ENCODE data around the gene RGS5. TPM values are rescaled to one million over a fixed set of nuclear protein-coding genes. Genes with fewer than 3 reads are reported as not detected.

The RGS5 gene
- total RNA-seq, 1 experiment from 2014 or later: 14.1 TPM

DNA sequence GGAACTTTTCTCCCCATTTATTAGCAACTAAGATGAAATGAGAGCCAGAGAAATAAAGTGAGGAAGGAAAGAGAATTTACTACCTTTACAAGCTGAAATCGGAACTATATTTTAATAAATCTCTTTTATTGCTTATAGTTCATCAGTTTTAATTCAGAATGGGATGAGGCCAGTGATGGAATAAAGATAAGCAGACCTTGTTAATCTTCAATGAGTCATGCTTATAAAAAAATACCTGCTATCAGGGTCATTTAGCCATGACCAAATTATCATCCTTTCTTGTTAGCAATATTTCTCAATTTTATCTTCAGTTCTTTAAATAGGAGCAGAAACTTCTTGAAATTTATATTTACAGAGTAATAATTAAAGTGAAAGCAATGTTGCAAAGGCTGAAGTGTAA is 107.5 kb downstream of the RGS5 start:
- no peak for DNase-seq (ENCODE audit: unreplicated experiment)
- ChIA-PET POLR2A (interaction anchor here (1.7 kb wide), 1 partner anchor 10 kb away, joined by 6 read pairs; no protein-coding TSS in a partner anchor), CTCF (interaction anchor here (0.6 to 1.3 kb wide), 3 partner anchors 24 to 80 kb away, joined by 3 to 6 read pairs (median 6); no protein-coding TSS in a partner anchor)
- no TSS peak for BruUV-seq (replicated peaks)
- no peak overlapping the region for H3K4me3 Mint-ChIP-seq (ENCODE audit: unreplicated experiment)
- H3K36me3 Mint-ChIP-seq (ENCODE audit: insufficient read depth, unreplicated experiment): no peaks in the 10 kb centered on the region
- TF ChIP-seq CTCF (IDR thresholded peaks at IDR 0.05; ENCODE audit: unreplicated experiment): no peak
- H3K27ac Mint-ChIP-seq (ENCODE audit: low read depth, unreplicated experiment): no peak overlapping the region
- no peaks in the 10 kb centered on the region for H3K27me3 Mint-ChIP-seq (ENCODE audit: insufficient read depth, unreplicated experiment)
- intact Hi-C loops (cut with micrococcal nuclease): no loop called here
- no peaks in the 10 kb centered on the region for H3K9me3 Mint-ChIP-seq (ENCODE audit: unreplicated experiment)
- peaks cover 7% of the 10 kb centered on the region for H3K4me1 Mint-ChIP-seq (ENCODE audit: insufficient read depth, unreplicated experiment)

- no peak for TF ChIP-seq CTCF (IDR thresholded peaks at IDR 0.05; ENCODE audit: unreplicated experiment)
- no peaks in the 10 kb centered on the region for H3K9me3 Mint-ChIP-seq (ENCODE audit: unreplicated experiment)
- intact Hi-C loops (cut with micrococcal nuclease): no loop called here
- H3K27me3 Mint-ChIP-seq (ENCODE audit: insufficient read depth, unreplicated experiment): no peaks in the 10 kb centered on the region
- BruUV-seq (replicated peaks): no TSS peak
- no peaks in the 10 kb centered on the region for H3K36me3 Mint-ChIP-seq (ENCODE audit: insufficient read depth, unreplicated experiment)
- peak; percentile 8 for DNase-seq (ENCODE audit: unreplicated experiment)
- CTCF ChIA-PET: interaction anchor here (0.6 to 1.3 kb wide), 3 partner anchors 23 to 81 kb away, joined by 3 to 6 read pairs (median 6); no protein-coding TSS in a partner anchor
- peaks cover 7% of the 10 kb centered on the region for H3K4me1 Mint-ChIP-seq (ENCODE audit: insufficient read depth, unreplicated experiment)
- no peak overlapping the region for H3K27ac Mint-ChIP-seq (ENCODE audit: low read depth, unreplicated experiment)
- POLR2A ChIA-PET: interaction anchor here (0.9 to 1.7 kb wide), 3 partner anchors 10 to 21 kb away, joined by 3 to 6 read pairs (median 3); no protein-coding TSS in a partner anchor
- no peak overlapping the region for H3K4me3 Mint-ChIP-seq (ENCODE audit: unreplicated experiment)
Measured at GRCh38 chr1:163094589-163094988, 108.1 kb downstream of the RGS5 start.

GRCh38 chr1:163094182-163094581 is 108.5 kb downstream of the RGS5 start:
- H3K4me1 Mint-ChIP-seq (ENCODE audit: insufficient read depth, unreplicated experiment): peaks cover 7% of the 10 kb centered on the region

DNA sequence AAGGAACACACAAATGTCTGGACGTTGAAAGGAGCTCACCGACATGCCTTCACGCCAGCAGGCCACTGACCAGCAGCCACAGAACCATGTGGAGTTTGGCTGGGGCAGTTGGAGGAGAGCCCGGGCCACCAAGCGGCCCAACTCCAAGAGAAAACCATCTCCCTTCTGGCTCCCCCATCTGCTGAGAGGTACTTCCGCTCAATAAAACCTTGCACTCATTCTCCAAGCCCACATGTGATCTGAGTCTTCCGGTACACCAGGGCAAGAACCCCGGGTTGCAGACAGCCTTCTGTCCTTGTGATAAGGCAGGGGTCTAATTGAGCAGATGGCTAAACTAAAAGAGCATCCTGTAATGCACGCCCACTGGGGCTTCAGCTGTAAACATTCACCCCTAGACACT is 109.1 kb downstream of the RGS5 start:
- no TSS peak for BruUV-seq (replicated peaks)
- TF ChIP-seq CTCF (IDR thresholded peaks at IDR 0.05; ENCODE audit: unreplicated experiment): no peak
- Mint-ChIP-seq H3K9me3 (ENCODE audit: unreplicated experiment) (peaks cover 5% of the 10 kb centered on the region), H3K27me3 (ENCODE audit: insufficient read depth, unreplicated experiment) (no peaks in the 10 kb centered on the region), H3K27ac (ENCODE audit: low read depth, unreplicated experiment) (no peak overlapping the region), H3K4me1 (ENCODE audit: insufficient read depth, unreplicated experiment) (peaks cover 7% of the 10 kb centered on the region), H3K4me3 (ENCODE audit: unreplicated experiment) (no peak overlapping the region), H3K36me3 (ENCODE audit: insufficient read depth, unreplicated experiment) (no peaks in the 10 kb centered on the region)
- POLR2A ChIA-PET: interaction anchor here (1.2 to 1.7 kb wide), 2 partner anchors 9 to 13 kb away, joined by 3 to 6 read pairs; no protein-coding TSS in a partner anchor
- DNase-seq (ENCODE audit: unreplicated experiment): no peak
- CTCF ChIA-PET: no interaction called here
- intact Hi-C loops (cut with micrococcal nuclease): no loop called here

More at GRCh38 chr1:163094182-163094581, 108.5 kb downstream of the RGS5 start:
- POLR2A ChIA-PET: interaction anchor here (0.9 to 1.7 kb wide), 3 partner anchors 9 to 21 kb away, joined by 3 to 6 read pairs (median 3); no protein-coding TSS in a partner anchor
- no TSS peak for BruUV-seq (replicated peaks)
- H3K36me3 Mint-ChIP-seq (ENCODE audit: insufficient read depth, unreplicated experiment): no peaks in the 10 kb centered on the region
- CTCF ChIA-PET: interaction anchor here (1.0 to 1.3 kb wide), 2 partner anchors 23 to 81 kb away, joined by 6 read pairs; no protein-coding TSS in a partner anchor
- DNase-seq (ENCODE audit: unreplicated experiment): no peak
- intact Hi-C loops (cut with micrococcal nuclease): no loop called here
- H3K27me3 Mint-ChIP-seq (ENCODE audit: insufficient read depth, unreplicated experiment): no peaks in the 10 kb centered on the region
- H3K27ac Mint-ChIP-seq (ENCODE audit: low read depth, unreplicated experiment): no peak overlapping the region
- TF ChIP-seq CTCF (IDR thresholded peaks at IDR 0.05; ENCODE audit: unreplicated experiment): no peak
- peaks cover 1% of the 10 kb centered on the region for H3K9me3 Mint-ChIP-seq (ENCODE audit: unreplicated experiment)
- H3K4me3 Mint-ChIP-seq (ENCODE audit: unreplicated experiment): no peak overlapping the region
